ENCODE results near the gene MRAS. TPM values are rescaled to one million over a fixed set of nuclear protein-coding genes. Genes with fewer than 3 reads are reported as not detected.

MRAS gene
- polyA plus RNA-seq, 4 donors = 0.45 to 10.1 (median 3.6) TPM

GRCh38 chr3:138332472-138333073 lies 15.8 kb upstream of the MRAS start:
- FAIRE-seq (no peak), DNase-seq (no peak)
- H3K36me3 ChIP-seq (ENCODE audit: control insufficient read depth in 3 of 3, insufficient read depth in 2 of 3, low read depth in 1 of 3, low read length in 3 of 3) = no peaks in the 10 kb centered on the region
- WGBS, 3 donors = 38 to 53% (median 50%) methylated on average over 4 of the region's 4 CpGs
- no peak overlapping the region for H3K27ac ChIP-seq (ENCODE audit: low read depth in 1 of 3, low read length in 2 of 3)
- H3K4me1 ChIP-seq (ENCODE audit: control insufficient read depth in 3 of 3, insufficient read depth in 2 of 3, low read depth in 1 of 3, low read length in 2 of 3) = no peaks in the 10 kb centered on the region
- no peak overlapping the region for H3K4me3 ChIP-seq (ENCODE audit: low read depth in 1 of 3, low read length in 3 of 3)
- H3K27me3 ChIP-seq (ENCODE audit: control insufficient read depth in 3 of 3, insufficient read depth in 3 of 3, low read length in 3 of 3) = peaks cover 0 to 3% (median 0%) of the 10 kb centered on the region in 3 donors
- no peaks in the 10 kb centered on the region for H3K9me3 ChIP-seq (ENCODE audit: control insufficient read depth in 2 of 2, insufficient read depth in 1 of 2, low read depth in 1 of 2, low read length in 1 of 2)

- H3K9me3 ChIP-seq (ENCODE audit: control insufficient read depth in 2 of 2, insufficient read depth in 1 of 2, low read depth in 1 of 2, low read length in 1 of 2) = no peaks in the 10 kb centered on the region
- no peak overlapping the region for H3K4me3 ChIP-seq (ENCODE audit: low read depth in 1 of 3, low read length in 3 of 3)
- H3K27me3 ChIP-seq (ENCODE audit: control insufficient read depth in 3 of 3, insufficient read depth in 3 of 3, low read length in 3 of 3) = peaks cover 0 to 2% (median 0%) of the 10 kb centered on the region in 3 donors
- FAIRE-seq = no peak
- no peak for DNase-seq
- H3K27ac ChIP-seq (ENCODE audit: low read depth in 1 of 3, low read length in 2 of 3) = no peak overlapping the region
- WGBS, 3 donors = 71 to 76% (median 76%) methylated on average over 4 of the region's 4 CpGs
- H3K36me3 ChIP-seq (ENCODE audit: control insufficient read depth in 3 of 3, insufficient read depth in 2 of 3, low read depth in 1 of 3, low read length in 3 of 3) = no peaks in the 10 kb centered on the region
- H3K4me1 ChIP-seq (ENCODE audit: control insufficient read depth in 3 of 3, insufficient read depth in 2 of 3, low read depth in 1 of 3, low read length in 2 of 3) = no peaks in the 10 kb centered on the region
These were observed 13.8 kb upstream of the MRAS start for GRCh38 chr3:138334608-138335007.

GRCh38 chr3:138336454-138336999 lies 11.9 kb upstream of the MRAS start:
- no peaks in the 10 kb centered on the region for H3K4me1 ChIP-seq (ENCODE audit: control insufficient read depth in 3 of 3, insufficient read depth in 2 of 3, low read depth in 1 of 3, low read length in 2 of 3)
- 84 to 91% (median 88%) methylated on average over 4 of the region's 4 CpGs for WGBS, 3 donors
- no peak for DNase-seq
- no peaks in the 10 kb centered on the region for H3K27me3 ChIP-seq (ENCODE audit: control insufficient read depth in 3 of 3, insufficient read depth in 3 of 3, low read length in 3 of 3)
- no peak overlapping the region for H3K27ac ChIP-seq (ENCODE audit: low read depth in 1 of 3, low read length in 2 of 3)
- H3K36me3 ChIP-seq (ENCODE audit: control insufficient read depth in 3 of 3, insufficient read depth in 2 of 3, low read depth in 1 of 3, low read length in 3 of 3) = no peaks in the 10 kb centered on the region
- H3K4me3 ChIP-seq (ENCODE audit: low read depth in 1 of 3, low read length in 3 of 3) = no peak overlapping the region
- H3K9me3 ChIP-seq (ENCODE audit: control insufficient read depth in 2 of 2, insufficient read depth in 1 of 2, low read depth in 1 of 2, low read length in 1 of 2) = no peaks in the 10 kb centered on the region
- no peak for FAIRE-seq

- FAIRE-seq (no peak), DNase-seq (no peak)
- Histone ChIP-seq H3K9me3 (ENCODE audit: control insufficient read depth in 2 of 2, insufficient read depth in 1 of 2, low read depth in 1 of 2, low read length in 1 of 2) (no peaks in the 10 kb centered on the region), H3K4me1 (ENCODE audit: control insufficient read depth in 3 of 3, insufficient read depth in 2 of 3, low read depth in 1 of 3, low read length in 2 of 3) (no peaks in the 10 kb centered on the region), H3K36me3 (ENCODE audit: control insufficient read depth in 3 of 3, insufficient read depth in 2 of 3, low read depth in 1 of 3, low read length in 3 of 3) (no peaks in the 10 kb centered on the region), H3K4me3 (ENCODE audit: low read depth in 1 of 3, low read length in 3 of 3) (no peak overlapping the region), H3K27me3 (ENCODE audit: control insufficient read depth in 3 of 3, insufficient read depth in 3 of 3, low read length in 3 of 3) (no peaks in the 10 kb centered on the region), H3K27ac (ENCODE audit: low read depth in 1 of 3, low read length in 2 of 3) (no peak overlapping the region)
- 46 to 67% (median 57%) methylated on average over 5 of the region's 5 CpGs for WGBS, 3 donors
These were observed 10.1 kb upstream of the MRAS start for GRCh38 chr3:138338244-138338643.

DNA sequence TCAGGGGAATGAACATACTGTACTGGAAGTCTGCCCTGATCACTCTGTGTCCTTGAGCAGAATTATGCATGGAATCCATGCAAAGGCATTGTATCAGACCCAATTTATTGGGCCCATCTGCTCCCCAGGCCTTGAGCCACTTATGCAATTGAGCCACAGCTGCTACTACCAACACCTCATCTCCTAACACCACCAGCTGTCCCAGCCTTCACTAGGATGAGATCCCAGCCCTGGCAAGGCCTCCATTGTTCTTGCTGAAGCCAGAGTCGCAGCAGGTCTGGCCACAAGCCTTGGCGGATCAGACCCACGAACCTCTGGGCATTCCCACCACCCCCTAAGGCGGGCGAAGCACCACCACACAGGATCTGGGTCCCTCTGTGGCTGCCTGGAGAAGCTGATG lies 9.6 kb upstream of the MRAS start:
- WGBS, 3 donors = 87 to 95% (median 87%) methylated on average over 5 of the region's 5 CpGs
- Histone ChIP-seq H3K4me3 (ENCODE audit: low read depth in 1 of 3, low read length in 3 of 3) (no peak overlapping the region), H3K9me3 (ENCODE audit: control insufficient read depth in 2 of 2, insufficient read depth in 1 of 2, low read depth in 1 of 2, low read length in 1 of 2) (no peaks in the 10 kb centered on the region), H3K36me3 (ENCODE audit: control insufficient read depth in 3 of 3, insufficient read depth in 2 of 3, low read depth in 1 of 3, low read length in 3 of 3) (no peaks in the 10 kb centered on the region), H3K27me3 (ENCODE audit: control insufficient read depth in 3 of 3, insufficient read depth in 3 of 3, low read length in 3 of 3) (no peaks in the 10 kb centered on the region), H3K27ac (ENCODE audit: low read depth in 1 of 3, low read length in 2 of 3) (no peak overlapping the region), H3K4me1 (ENCODE audit: control insufficient read depth in 3 of 3, insufficient read depth in 2 of 3, low read depth in 1 of 3, low read length in 2 of 3) (no peaks in the 10 kb centered on the region)
- DNase-seq = no peak
- FAIRE-seq = no peak

GRCh38 chr3:138340511-138340910 lies 7.9 kb upstream of the MRAS start:
- no peaks in the 10 kb centered on the region for H3K9me3 ChIP-seq (ENCODE audit: control insufficient read depth in 2 of 2, insufficient read depth in 1 of 2, low read depth in 1 of 2, low read length in 1 of 2)
- H3K27me3 ChIP-seq (ENCODE audit: control insufficient read depth in 3 of 3, insufficient read depth in 3 of 3, low read length in 3 of 3) = no peaks in the 10 kb centered on the region
- WGBS, 3 donors = 67 to 91% (median 83%) methylated on average over 5 of the region's 5 CpGs
- H3K27ac ChIP-seq (ENCODE audit: low read depth in 1 of 3, low read length in 2 of 3) = no peak overlapping the region
- H3K4me3 ChIP-seq (ENCODE audit: low read depth in 1 of 3, low read length in 3 of 3) = no peak overlapping the region
- no peaks in the 10 kb centered on the region for H3K36me3 ChIP-seq (ENCODE audit: control insufficient read depth in 3 of 3, insufficient read depth in 2 of 3, low read depth in 1 of 3, low read length in 3 of 3)
- FAIRE-seq (no peak), DNase-seq (no peak)
- H3K4me1 ChIP-seq (ENCODE audit: control insufficient read depth in 3 of 3, insufficient read depth in 2 of 3, low read depth in 1 of 3, low read length in 2 of 3) = no peaks in the 10 kb centered on the region

- no peak overlapping the region for H3K4me3 ChIP-seq (ENCODE audit: low read depth in 1 of 3, low read length in 3 of 3)
- 31 to 73% (median 60%) methylated on average over 1 of the region's 1 CpG for WGBS, 3 donors
- H3K36me3 ChIP-seq (ENCODE audit: control insufficient read depth in 3 of 3, insufficient read depth in 2 of 3, low read depth in 1 of 3, low read length in 3 of 3) = no peaks in the 10 kb centered on the region
- H3K9me3 ChIP-seq (ENCODE audit: control insufficient read depth in 2 of 2, insufficient read depth in 1 of 2, low read depth in 1 of 2, low read length in 1 of 2) = no peaks in the 10 kb centered on the region
- FAIRE-seq = no peak
- H3K4me1 ChIP-seq (ENCODE audit: control insufficient read depth in 3 of 3, insufficient read depth in 2 of 3, low read depth in 1 of 3, low read length in 2 of 3) = no peaks in the 10 kb centered on the region
- H3K27me3 ChIP-seq (ENCODE audit: control insufficient read depth in 3 of 3, insufficient read depth in 3 of 3, low read length in 3 of 3) = peaks cover 0 to 10% (median 0%) of the 10 kb centered on the region in 3 donors
- DNase-seq = no peak
- no peak overlapping the region for H3K27ac ChIP-seq (ENCODE audit: low read depth in 1 of 3, low read length in 2 of 3)
These were observed 3.6 kb upstream of the MRAS start for GRCh38 chr3:138344754-138345153.

- FAIRE-seq = no peak
- Histone ChIP-seq H3K27me3 (ENCODE audit: control insufficient read depth in 3 of 3, insufficient read depth in 3 of 3, low read length in 3 of 3) (peaks cover 0 to 22% (median 0%) of the 10 kb centered on the region in 3 donors), H3K36me3 (ENCODE audit: control insufficient read depth in 3 of 3, insufficient read depth in 2 of 3, low read depth in 1 of 3, low read length in 3 of 3) (no peaks in the 10 kb centered on the region), H3K4me3 (ENCODE audit: low read depth in 1 of 3, low read length in 3 of 3) (peak overlapping the region; percentile 47 to 54 (median 51)), H3K4me1 (ENCODE audit: control insufficient read depth in 3 of 3, insufficient read depth in 2 of 3, low read depth in 1 of 3, low read length in 2 of 3) (no peaks in the 10 kb centered on the region), H3K27ac (ENCODE audit: low read depth in 1 of 3, low read length in 2 of 3) (peak overlapping the region in 1 of 3 donors; percentile 71), H3K9me3 (ENCODE audit: control insufficient read depth in 2 of 2, insufficient read depth in 1 of 2, low read depth in 1 of 2, low read length in 1 of 2) (no peaks in the 10 kb centered on the region)
- peak in 1 of 2 donors; percentile 12 for DNase-seq
- 9 to 14% (median 10%) methylated on average over 45 to 58 of the region's 58 CpGs for WGBS, 3 donors
These were observed 668 bp downstream of the MRAS start for GRCh38 chr3:138348754-138349739.

Data from small intestine (tissue), 7 donors.